Neural crest cell (in vitro differentiated cells): Measurements from ENCODE around the gene DNER. TPM values are rescaled to one million over a fixed set of nuclear protein-coding genes. Genes with fewer than 3 reads are reported as not detected.

Source experiments
- DNase-seq: peaks from one replicate; pipeline ENCODE4 v3.0.0; 2021; ENCODE audit warnings: low read depth, mixed read lengths, low spot score
- H3K27ac Mint-ChIP-seq: one replicate; pipeline ENCODE4 v1.8.0; 2021; ENCODE audit warnings: mild to moderate bottlenecking, mixed read lengths; ENCODE audit not compliant: unreplicated experiment
- H3K27me3 Mint-ChIP-seq: 2 replicates; pipeline ENCODE4 v1.8.0; 2021; ENCODE audit warnings: low read depth, mild to moderate bottlenecking, mixed read lengths
- H3K36me3 Mint-ChIP-seq: 2 replicates; pipeline ENCODE4 v1.8.0; 2021; ENCODE audit warnings: low read depth, mild to moderate bottlenecking, mixed read lengths
- H3K4me1 Mint-ChIP-seq: 2 replicates; pipeline ENCODE4 v1.8.0; 2021; ENCODE audit warnings: mixed read lengths
- H3K4me3 Mint-ChIP-seq: one replicate; pipeline ENCODE4 v1.8.0; 2021; ENCODE audit warnings: mild to moderate bottlenecking, mixed read lengths
- H3K9me3 Mint-ChIP-seq: 2 replicates; pipeline ENCODE4 v1.8.0; 2021; ENCODE audit warnings: mixed read lengths
- CTCF ChIP-seq: fragments of 200-600 bp; sonication (generic); conservative IDR thresholded peaks from 2 replicates; pipeline ENCODE4 v1.5.0; 2021; ENCODE audit warnings: antibody characterized with exemption, mild to moderate bottlenecking
- total RNA-seq: library from RNA; stranded (reverse); gene quantifications from 2 replicates; pipeline ENCODE4 v1.2.1, GENCODE V29; 2021

Gene DNER
- total RNA-seq, 1 donor from 2014 or later, result 4.1 TPM

- Mint-ChIP-seq H3K9me3 (peaks cover 15% of the 10 kb centered on the region), H3K4me1 (no peaks in the 10 kb centered on the region), H3K4me3 (no peak overlapping the region), H3K27me3 (no peaks in the 10 kb centered on the region), H3K27ac (no peak overlapping the region), H3K36me3 (peaks cover 6% of the 10 kb centered on the region)
- DNase-seq, result no peak
- TF ChIP-seq CTCF, result no peak
These were observed 182.8 kb downstream of the DNER start for GRCh38 chr2:229531594-229531993.

- DNase-seq, result no peak
- Mint-ChIP-seq H3K4me1 (no peaks in the 10 kb centered on the region), H3K27ac (no peak overlapping the region), H3K36me3 (peaks cover 6% of the 10 kb centered on the region), H3K4me3 (no peak overlapping the region), H3K9me3 (peaks cover 15% of the 10 kb centered on the region), H3K27me3 (no peaks in the 10 kb centered on the region)
- no peak for TF ChIP-seq CTCF
These were observed 183.9 kb downstream of the DNER start for GRCh38 chr2:229530434-229530833.

GRCh38 chr2:229528846-229529245 is 185.5 kb downstream of the DNER start:
- peaks cover 6% of the 10 kb centered on the region for H3K36me3 Mint-ChIP-seq
- peaks cover 15% of the 10 kb centered on the region for H3K9me3 Mint-ChIP-seq
- no peak overlapping the region for H3K4me3 Mint-ChIP-seq
- no peaks in the 10 kb centered on the region for H3K4me1 Mint-ChIP-seq
- H3K27ac Mint-ChIP-seq, result no peak overlapping the region
- no peak for DNase-seq
- no peak for TF ChIP-seq CTCF
- H3K27me3 Mint-ChIP-seq, result no peaks in the 10 kb centered on the region

GRCh38 chr2:229526951-229527350 is 187.4 kb downstream of the DNER start:
- no peak overlapping the region for H3K27ac Mint-ChIP-seq
- H3K4me1 Mint-ChIP-seq, result no peaks in the 10 kb centered on the region
- H3K36me3 Mint-ChIP-seq, result peaks cover 2% of the 10 kb centered on the region
- TF ChIP-seq CTCF, result no peak
- no peak overlapping the region for H3K4me3 Mint-ChIP-seq
- no peaks in the 10 kb centered on the region for H3K27me3 Mint-ChIP-seq
- H3K9me3 Mint-ChIP-seq, result peaks cover 7% of the 10 kb centered on the region
- no peak for DNase-seq

GRCh38 chr2:229524799-229525198 is 189.6 kb downstream of the DNER start:
- H3K27me3 Mint-ChIP-seq, result no peaks in the 10 kb centered on the region
- DNase-seq, result no peak
- H3K4me3 Mint-ChIP-seq, result no peak overlapping the region
- no peak overlapping the region for H3K27ac Mint-ChIP-seq
- no peaks in the 10 kb centered on the region for H3K36me3 Mint-ChIP-seq
- no peak for TF ChIP-seq CTCF
- no peaks in the 10 kb centered on the region for H3K4me1 Mint-ChIP-seq
- no peaks in the 10 kb centered on the region for H3K9me3 Mint-ChIP-seq

GRCh38 chr2:229523663-229524062 is 190.7 kb downstream of the DNER start:
- no peaks in the 10 kb centered on the region for H3K36me3 Mint-ChIP-seq
- no peak overlapping the region for H3K4me3 Mint-ChIP-seq
- TF ChIP-seq CTCF, result no peak
- no peak for DNase-seq
- H3K4me1 Mint-ChIP-seq, result no peaks in the 10 kb centered on the region
- H3K9me3 Mint-ChIP-seq, result no peaks in the 10 kb centered on the region
- no peak overlapping the region for H3K27ac Mint-ChIP-seq
- no peaks in the 10 kb centered on the region for H3K27me3 Mint-ChIP-seq
